Measurements from ENCODE around the gene CST4.

- TF ChIP-seq CTCF (IDR thresholded peaks at IDR 0.05) (no peak), EZH2 (IDR thresholded peaks at IDR 0.05; ENCODE audit: borderline replicate concordance, insufficient read depth, low read depth, low read length, poor library complexity, severe bottlenecking) (no peak)
Measured at GRCh38 chr20:23683281-23683680, 5.6 kb downstream of the CST4 start.
